Testis (tissue), 3 donors: ENCODE measurements around the gene PLA2G12A. TPM values are rescaled to one million over a fixed set of nuclear protein-coding genes. Genes with fewer than 3 reads are reported as not detected.

ENCODE experiments used
- DNase-seq: peaks from one replicate; pipeline ENCODE4 v3.0.0-alpha.2; 2019
- H3K27ac ChIP-seq, 2 donors: fragments of 200-600 bp; sonication (generic); one replicate each; pipeline ENCODE4 v1.5.1; 2019
- H3K27me3 ChIP-seq: fragments of 200-600 bp; sonication (generic); one replicate; pipeline ENCODE4 v1.5.1; 2019
- H3K36me3 ChIP-seq: fragments of 200-600 bp; sonication (generic); one replicate; pipeline ENCODE4 v1.5.1; 2017; ENCODE audit warnings: low read depth; ENCODE audit errors: missing control alignments
- H3K4me1 ChIP-seq: fragments of 200-600 bp; sonication (generic); one replicate; pipeline ENCODE4 v1.5.1; 2019
- H3K4me3 ChIP-seq, 2 donors: fragments of 200-600 bp; sonication (generic); one replicate each; pipeline ENCODE4 v1.5.1; 2017 to 2019
- H3K9me3 ChIP-seq: fragments of 200-600 bp; sonication (generic); one replicate; pipeline ENCODE4 v1.5.1; 2017
- POLR2A ChIP-seq: fragments of 450-650 bp; IDR thresholded peaks from one replicate; pipeline ENCODE4 v1.6.1; 2017; ENCODE audit warnings: antibody characterized with exemption, mild to moderate bottlenecking, moderate library complexity
- WGBS, 2 donors: methylation state at CpG; one replicate each; pipeline ENCODE4 v1.1.5; 2018; 5-methylcytosine and 5-hydroxymethylcytosine counted together
- intact Hi-C: fragments of 100-400 bp; cut with DNase I; formaldehyde crosslinking; loops from one replicate; pipeline ENCODE4 v1.15.1; 2023; ENCODE audit warnings: low total_unique reads
- polyA plus RNA-seq: library from polyadenylated mRNA; stranded (reverse); fragments of 350-450 nt; fragmentation: Illumina TruSeq; extraction: RNeasy Lipid Tissue Mini Kit (QIAGEN cat#74804); gene quantifications from one replicate; pipeline ENCODE4 v1.2.3, GENCODE V29; 2014; ENCODE audit warnings: low read depth, low replicate concordance; ENCODE audit not compliant: insufficient read depth
- total RNA-seq, 2 donors: library from RNA; depleted of rRNA; stranded (reverse); fragments of >200 nt; gene quantifications; one replicate each; pipeline ENCODE4 v1.2.3, GENCODE V29; 2016
- TF ChIP-seq, protein P1 (sequence below), 3 experiments: fragments of 450-650 bp in 2 of 3; fragments of 200-600 bp in 1 of 3; sonication (generic) in 1 of 3; IDR thresholded peaks; one replicate each; pipeline ENCODE4 v1.5.1; 2016 to 2019; ENCODE audit warnings: antibody characterized with exemption in 3 of 3, mild to moderate bottlenecking in 2 of 3, moderate library complexity in 1 of 3

Gene PLA2G12A
- total and polyA plus RNA-seq, 3 donors from 2014 or later, result 12.2 to 20.7 (median 14.1) TPM

DNA sequence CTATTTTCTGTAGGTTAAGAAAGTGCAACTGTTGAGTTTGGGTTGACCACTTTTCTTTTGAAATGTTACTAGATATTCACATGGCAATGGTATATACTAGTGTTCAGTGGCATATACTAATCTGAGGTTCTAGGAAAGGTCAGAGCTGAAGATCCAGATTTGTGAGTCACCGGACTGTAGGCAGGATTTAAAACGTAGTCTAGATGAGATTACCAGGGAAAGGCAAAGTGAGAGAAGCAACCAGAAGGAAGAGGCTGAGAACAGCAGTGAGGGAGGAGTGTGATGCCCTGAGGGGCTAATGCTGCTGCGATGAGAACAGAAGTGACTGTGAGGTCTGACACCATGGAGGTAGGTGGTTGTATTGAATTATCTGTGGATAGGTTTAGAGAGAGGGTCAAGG is 9.7 kb upstream of the PLA2G12A start:
- intact Hi-C loops, result no loop called here
- H3K4me3 ChIP-seq, result no peak overlapping the region
- H3K9me3 ChIP-seq, result no peaks in the 10 kb centered on the region
- WGBS, 2 donors, result 85 to 86% methylated on average over 3 of the region's 3 CpGs
- no peaks in the 10 kb centered on the region for H3K36me3 ChIP-seq
- no peak overlapping the region for H3K27ac ChIP-seq
- H3K4me1 ChIP-seq, result no peaks in the 10 kb centered on the region
- H3K27me3 ChIP-seq, result no peaks in the 10 kb centered on the region
- TF ChIP-seq, protein P1, sequence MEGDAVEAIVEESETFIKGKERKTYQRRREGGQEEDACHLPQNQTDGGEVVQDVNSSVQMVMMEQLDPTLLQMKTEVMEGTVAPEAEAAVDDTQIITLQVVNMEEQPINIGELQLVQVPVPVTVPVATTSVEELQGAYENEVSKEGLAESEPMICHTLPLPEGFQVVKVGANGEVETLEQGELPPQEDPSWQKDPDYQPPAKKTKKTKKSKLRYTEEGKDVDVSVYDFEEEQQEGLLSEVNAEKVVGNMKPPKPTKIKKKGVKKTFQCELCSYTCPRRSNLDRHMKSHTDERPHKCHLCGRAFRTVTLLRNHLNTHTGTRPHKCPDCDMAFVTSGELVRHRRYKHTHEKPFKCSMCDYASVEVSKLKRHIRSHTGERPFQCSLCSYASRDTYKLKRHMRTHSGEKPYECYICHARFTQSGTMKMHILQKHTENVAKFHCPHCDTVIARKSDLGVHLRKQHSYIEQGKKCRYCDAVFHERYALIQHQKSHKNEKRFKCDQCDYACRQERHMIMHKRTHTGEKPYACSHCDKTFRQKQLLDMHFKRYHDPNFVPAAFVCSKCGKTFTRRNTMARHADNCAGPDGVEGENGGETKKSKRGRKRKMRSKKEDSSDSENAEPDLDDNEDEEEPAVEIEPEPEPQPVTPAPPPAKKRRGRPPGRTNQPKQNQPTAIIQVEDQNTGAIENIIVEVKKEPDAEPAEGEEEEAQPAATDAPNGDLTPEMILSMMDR (IDR thresholded peaks at IDR 0.05), result no peak
- no peak for TF ChIP-seq POLR2A
- DNase-seq, result no peak

DNA sequence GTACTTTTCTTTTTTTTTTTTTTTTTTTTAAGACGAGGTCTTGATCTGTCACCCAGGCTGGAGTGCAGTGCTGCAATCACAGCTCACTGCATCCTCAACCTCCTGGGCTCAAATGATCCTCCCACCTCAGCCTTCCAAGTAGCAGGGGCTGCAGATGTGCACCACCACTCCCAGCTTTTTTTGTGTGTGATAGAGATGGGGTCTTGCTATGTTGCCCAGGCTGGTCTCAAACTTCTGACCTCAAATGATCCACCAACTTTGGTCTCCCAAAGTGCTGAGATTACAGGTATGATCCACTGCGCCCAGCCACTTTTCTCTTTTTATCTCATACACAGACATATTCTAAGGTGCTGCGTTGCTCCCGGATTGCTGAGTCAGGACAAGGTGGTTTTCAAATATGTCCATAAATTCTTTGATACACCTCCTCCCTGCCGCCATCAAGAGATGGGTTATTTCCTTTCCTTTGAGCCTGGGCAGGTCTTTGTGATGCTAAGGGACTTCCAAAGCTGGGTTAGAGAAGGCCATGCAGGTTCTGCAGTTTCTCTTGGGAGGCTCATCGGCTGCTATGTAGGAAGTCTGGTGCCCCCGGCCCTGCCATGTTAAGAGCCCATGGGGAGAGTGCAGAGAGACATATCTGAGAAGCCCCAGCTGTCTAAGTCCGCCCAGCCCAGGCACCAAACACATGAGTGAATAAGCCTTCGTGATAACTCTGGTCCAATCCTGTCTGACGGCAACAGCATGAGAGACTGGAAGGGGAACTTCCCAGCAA is 8.4 kb upstream of the PLA2G12A start:
- Histone ChIP-seq H3K27ac (no peak overlapping the region), H3K9me3 (no peaks in the 10 kb centered on the region), H3K4me3 (no peak overlapping the region), H3K4me1 (no peaks in the 10 kb centered on the region), H3K27me3 (no peaks in the 10 kb centered on the region), H3K36me3 (no peaks in the 10 kb centered on the region)
- intact Hi-C loops, result no loop called here
- WGBS, 2 donors, result 87 to 91% methylated on average over 10 of the region's 10 CpGs
- TF ChIP-seq, protein P1 (IDR thresholded peaks at IDR 0.05), result no peak
- no peak for TF ChIP-seq POLR2A
- no peak for DNase-seq

DNA sequence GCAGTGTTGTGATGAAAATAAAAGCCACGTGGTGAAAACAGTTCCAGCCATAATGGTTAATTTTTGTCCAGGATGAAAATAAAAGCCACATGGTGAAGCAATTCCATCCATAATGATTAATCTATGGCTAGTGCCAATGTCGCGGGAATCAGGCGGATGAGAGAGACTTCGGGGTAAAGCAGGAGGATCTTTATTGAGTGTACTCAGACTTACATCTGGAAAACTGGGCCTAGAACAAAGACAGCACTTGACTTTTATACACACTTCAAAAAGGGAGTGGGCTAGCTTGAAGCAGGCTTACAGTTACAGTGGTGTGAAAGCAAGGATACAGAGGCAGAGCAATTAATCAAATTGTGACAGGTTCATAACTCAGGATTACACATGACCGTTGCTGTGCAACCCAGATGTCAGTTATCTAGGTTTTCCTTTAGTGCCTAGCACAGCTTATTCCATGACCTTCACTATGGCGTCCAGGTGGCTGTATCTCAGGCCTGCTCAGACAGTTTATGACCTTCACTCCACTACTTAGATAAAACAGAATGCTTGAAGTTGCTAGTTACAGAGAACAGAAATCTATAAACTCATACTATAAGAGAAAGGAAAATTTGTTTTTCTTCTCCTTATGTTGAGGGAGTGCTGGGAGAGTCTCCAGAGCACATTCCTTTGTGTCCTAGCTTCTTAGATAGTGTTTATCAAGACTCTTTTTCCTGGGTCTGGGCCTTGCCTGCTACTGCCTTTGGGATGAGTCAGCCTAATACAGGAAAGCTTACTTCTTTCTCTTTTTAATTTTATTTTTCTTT is 5.9 kb upstream of the PLA2G12A start:
- TF ChIP-seq POLR2A, result no peak
- TF ChIP-seq, protein P1 (IDR thresholded peaks at IDR 0.05), result no peak
- Histone ChIP-seq H3K9me3 (no peaks in the 10 kb centered on the region), H3K4me1 (no peaks in the 10 kb centered on the region), H3K27me3 (no peaks in the 10 kb centered on the region), H3K27ac (peak overlapping the region in 1 of 2 donors; percentile 36), H3K36me3 (no peaks in the 10 kb centered on the region), H3K4me3 (no peak overlapping the region)
- intact Hi-C loops, result no loop called here
- 56 to 64% methylated on average over 7 of the region's 7 CpGs for WGBS, 2 donors
- DNase-seq, result peak; percentile 19

DNA sequence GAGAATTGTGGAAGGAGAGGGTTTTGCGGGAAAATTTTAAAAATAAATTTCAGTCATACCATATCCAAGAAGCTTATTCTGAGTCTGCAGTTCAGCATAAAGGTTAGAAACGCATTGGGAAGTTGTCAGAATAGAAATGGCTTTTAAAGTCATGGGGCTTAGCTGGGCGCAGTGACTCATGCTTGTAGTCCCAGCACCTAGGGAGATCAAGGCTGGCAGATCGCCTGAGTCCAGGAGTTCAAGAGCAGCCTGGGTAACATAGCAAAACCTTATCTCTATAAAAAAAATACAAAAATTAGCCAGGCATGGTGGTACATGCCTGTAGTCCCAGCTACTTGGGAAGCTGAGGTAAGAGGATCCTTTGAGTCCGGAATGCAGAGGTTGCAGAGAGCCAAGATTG is 3.9 kb upstream of the PLA2G12A start:
- TF ChIP-seq, protein P1 (IDR thresholded peaks at IDR 0.05), result no peak
- no peak for TF ChIP-seq POLR2A
- DNase-seq, result no peak
- 87 to 90% methylated on average over 5 of the region's 5 CpGs for WGBS, 2 donors
- Histone ChIP-seq H3K36me3 (no peaks in the 10 kb centered on the region), H3K27me3 (no peaks in the 10 kb centered on the region), H3K4me1 (no peaks in the 10 kb centered on the region), H3K4me3 (no peak overlapping the region), H3K27ac (no peak overlapping the region), H3K9me3 (no peaks in the 10 kb centered on the region)
- intact Hi-C loops, result no loop called here
